Esophagus squamous epithelium (tissue), 4 donors: ENCODE measurements around the gene CLCNKB.
"Not testable (repeated sequence)": the region's sequence is repeated elsewhere in the genome, so short reads cannot be mapped to it uniquely, and the experiment has no call there.

Source experiments
- CTCF ChIP-seq, 6 experiments: fragments of 450-650 bp in 4 of 6; fragments of 200-600 bp in 2 of 6; sonication (generic) in 2 of 6; IDR thresholded peaks; one replicate each; pipeline ENCODE4 v1.5.1; 2016 to 2019; ENCODE audit warnings: antibody characterized with exemption in 6 of 6, mild to moderate bottlenecking in 4 of 6, moderate library complexity in 4 of 6
- POLR2A ChIP-seq, 4 donors: fragments of 450-650 bp; IDR thresholded peaks; one replicate each; pipeline ENCODE4 v1.6.1; 2017; ENCODE audit warnings: antibody characterized with exemption in 4 of 4, mild to moderate bottlenecking in 4 of 4, moderate library complexity in 3 of 4

GRCh38 chr1:16058394-16059120 is 15.0 kb downstream of the CLCNKB start:
- not testable (repeated sequence) for TF ChIP-seq CTCF, POLR2A (IDR thresholded peaks at IDR 0.05)
